Adipocyte (in vitro differentiated cells): ENCODE results near the gene SMIM24.
A peak's percentile ranks its signal among the peaks of the same experiment; 100 is the strongest.

Experiments used
- DNase-seq: peaks from one replicate; pipeline ENCODE4 v3.0.0-alpha.2; 2015; ENCODE audit warnings: low read depth
- H3K27me3 ChIP-seq: replicated peaks from 2 replicates; pipeline ENCODE4 v1.7.0; 2013; ENCODE audit warnings: mild to moderate bottlenecking, low read length, moderate library complexity; ENCODE audit not compliant: control insufficient read depth, insufficient read depth
- H3K36me3 ChIP-seq: 2 replicates; pipeline ENCODE4 v1.7.0; 2013; ENCODE audit warnings: low read length, mild to moderate bottlenecking, moderate library complexity; ENCODE audit not compliant: control insufficient read depth, insufficient read depth, severe bottlenecking
- H3K4me1 ChIP-seq: 2 replicates; pipeline ENCODE4 v1.7.0; 2013; ENCODE audit warnings: mild to moderate bottlenecking, low read length, moderate library complexity; ENCODE audit not compliant: control insufficient read depth, insufficient read depth
- H3K4me3 ChIP-seq: 2 replicates; pipeline ENCODE4 v1.7.0; 2013; ENCODE audit warnings: mild to moderate bottlenecking, low read length, moderate library complexity
- H3K9ac ChIP-seq: 2 replicates; pipeline ENCODE4 v1.7.0; 2013; ENCODE audit warnings: mild to moderate bottlenecking, low read length, moderate library complexity
- H3K9me3 ChIP-seq: 2 replicates; pipeline ENCODE4 v1.7.0; 2013; ENCODE audit warnings: mild to moderate bottlenecking, low read length, moderate library complexity; ENCODE audit not compliant: control insufficient read depth

Gene SMIM24

GRCh38 chr19:3505598-3506383 is 25.5 kb upstream of the SMIM24 start, which contains the start of gene FZR1:
Gene FZR1 (plus strand): TSS chr19:3506311. CDS start chr19:3522990, 16,679 bp downstream.
- H3K9ac ChIP-seq: peak within 1 kb of the TSS; percentile 89
- no peaks in the 10 kb centered on the region for H3K36me3 ChIP-seq
- H3K4me1 ChIP-seq: peaks cover 10% of the 10 kb centered on the region
- peak; percentile 100 for DNase-seq
- peak within 1 kb of the TSS; percentile 85 for H3K4me3 ChIP-seq
- H3K27me3 ChIP-seq: no peaks in the 10 kb centered on the region
- H3K9me3 ChIP-seq: no peaks in the 10 kb centered on the region

GRCh38 chr19:3504735-3505134 is 24.4 kb upstream of the SMIM24 start:
- DNase-seq: no peak
- Histone ChIP-seq H3K36me3 (no peaks in the 10 kb centered on the region), H3K4me1 (peaks cover 13% of the 10 kb centered on the region), H3K9ac (no peak overlapping the region), H3K4me3 (no peak overlapping the region), H3K27me3 (no peaks in the 10 kb centered on the region), H3K9me3 (no peaks in the 10 kb centered on the region)

- H3K9me3 ChIP-seq: no peaks in the 10 kb centered on the region
Observed at GRCh38 chr19:3503036-3503572, 22.8 kb upstream of the SMIM24 start.

GRCh38 chr19:3501780-3502179 is 21.5 kb upstream of the SMIM24 start:
- Histone ChIP-seq H3K4me1 (peaks cover 12% of the 10 kb centered on the region), H3K9ac (no peak overlapping the region), H3K27me3 (no peaks in the 10 kb centered on the region), H3K9me3 (no peaks in the 10 kb centered on the region), H3K4me3 (no peak overlapping the region), H3K36me3 (no peaks in the 10 kb centered on the region)
- DNase-seq: no peak

More at GRCh38 chr19:3503036-3503572, 22.8 kb upstream of the SMIM24 start:
- no peak overlapping the region for H3K4me3 ChIP-seq
- no peaks in the 10 kb centered on the region for H3K36me3 ChIP-seq
- no peak for DNase-seq
- H3K9ac ChIP-seq: no peak overlapping the region
- H3K4me1 ChIP-seq: peaks cover 20% of the 10 kb centered on the region
- no peaks in the 10 kb centered on the region for H3K27me3 ChIP-seq

GRCh38 chr19:3500429-3501101 is 20.2 kb upstream of the SMIM24 start, which contains the start of gene DOHH:
Gene DOHH (minus strand): TSS chr19:3500674. CDS start chr19:3496814, 3,860 bp downstream.
- Histone ChIP-seq H3K4me1 (peaks cover 12% of the 10 kb centered on the region), H3K9ac (peak within 1 kb of the TSS; percentile 99), H3K4me3 (peak within 1 kb of the TSS; percentile 98), H3K9me3 (no peaks in the 10 kb centered on the region), H3K27me3 (no peaks in the 10 kb centered on the region), H3K36me3 (peaks cover 8% of the 10 kb centered on the region)
- DNase-seq: peak; percentile 98

- Histone ChIP-seq H3K4me1 (peaks cover 10% of the 10 kb centered on the region), H3K27me3 (no peaks in the 10 kb centered on the region), H3K9me3 (no peaks in the 10 kb centered on the region), H3K4me3 (peak overlapping the region; percentile 98), H3K9ac (peak overlapping the region; percentile 99), H3K36me3 (peaks cover 15% of the 10 kb centered on the region)
- peak; percentile 8 for DNase-seq
Observed at GRCh38 chr19:3499738-3500428, 19.6 kb upstream of the SMIM24 start.

- Histone ChIP-seq H3K9me3 (no peaks in the 10 kb centered on the region), H3K4me1 (peaks cover 10% of the 10 kb centered on the region), H3K9ac (no peak overlapping the region), H3K4me3 (no peak overlapping the region), H3K36me3 (peaks cover 18% of the 10 kb centered on the region), H3K27me3 (no peaks in the 10 kb centered on the region)
- DNase-seq: no peak
Observed at GRCh38 chr19:3497757-3498520, 17.6 kb upstream of the SMIM24 start.

- no peak for DNase-seq
- Histone ChIP-seq H3K4me3 (no peak overlapping the region), H3K27me3 (no peaks in the 10 kb centered on the region), H3K36me3 (peaks cover 18% of the 10 kb centered on the region), H3K9me3 (no peaks in the 10 kb centered on the region), H3K9ac (no peak overlapping the region), H3K4me1 (peaks cover 10% of the 10 kb centered on the region)
Observed at GRCh38 chr19:3496392-3497273, 16.3 kb upstream of the SMIM24 start.

- DNase-seq: no peak
- peaks cover 5% of the 10 kb centered on the region for H3K4me1 ChIP-seq
- no peak overlapping the region for H3K9ac ChIP-seq
- no peaks in the 10 kb centered on the region for H3K27me3 ChIP-seq
- H3K4me3 ChIP-seq: no peak overlapping the region
- no peaks in the 10 kb centered on the region for H3K9me3 ChIP-seq
- H3K36me3 ChIP-seq: peaks cover 18% of the 10 kb centered on the region
Observed at GRCh38 chr19:3494559-3494958, 14.2 kb upstream of the SMIM24 start.

GRCh38 chr19:3494051-3494450 is 13.7 kb upstream of the SMIM24 start:
- Histone ChIP-seq H3K36me3 (peaks cover 18% of the 10 kb centered on the region), H3K4me3 (no peak overlapping the region), H3K9me3 (no peaks in the 10 kb centered on the region), H3K4me1 (peaks cover under 1% of the 10 kb centered on the region), H3K27me3 (no peaks in the 10 kb centered on the region), H3K9ac (no peak overlapping the region)
- no peak for DNase-seq
